ENCODE data around the gene RETREG3. TPM values are rescaled to one million over a fixed set of nuclear protein-coding genes. Genes with fewer than 3 reads are reported as not detected.

Gene RETREG3
- total RNA-seq, 1 donor, result 80.3 TPM

DNA sequence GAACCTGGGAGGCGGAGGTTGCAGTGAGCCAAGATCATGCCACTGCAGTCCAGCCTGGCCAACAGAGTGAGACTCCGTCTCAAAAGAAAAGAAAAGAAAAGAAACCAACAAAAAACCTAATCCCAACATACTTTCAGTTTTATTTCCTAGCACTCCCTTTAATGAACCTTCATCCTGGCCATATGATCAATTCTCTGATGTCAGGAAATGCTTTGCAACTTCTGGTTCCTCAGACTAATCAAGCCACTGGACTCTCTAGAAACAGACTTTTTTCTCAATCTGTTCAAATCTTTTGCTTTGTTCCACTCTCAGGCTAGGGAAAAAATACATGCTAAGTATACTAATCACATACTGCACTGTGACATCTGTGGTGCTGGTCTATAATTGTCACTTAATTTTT is 18.3 kb downstream of the RETREG3 start:
- no peak for TF ChIP-seq CTCF (IDR thresholded peaks at IDR 0.05; ENCODE audit: insufficient read depth, low read depth, low read length)
- DNase-seq (ENCODE audit: low read depth), result no peak
- H3K4me3 ChIP-seq (ENCODE audit: low read depth, low read length), result no peak overlapping the region

GRCh38 chr17:42586514-42587230 is 22.5 kb downstream of the RETREG3 start:
- no peak overlapping the region for H3K4me3 ChIP-seq (ENCODE audit: low read depth, low read length)
- DNase-seq (ENCODE audit: low read depth), result no peak
- TF ChIP-seq CTCF (IDR thresholded peaks at IDR 0.05; ENCODE audit: insufficient read depth, low read depth, low read length), result no peak

- no peak overlapping the region for H3K4me3 ChIP-seq (ENCODE audit: low read depth, low read length)
- no peak for DNase-seq (ENCODE audit: low read depth)
- TF ChIP-seq CTCF (IDR thresholded peaks at IDR 0.05; ENCODE audit: insufficient read depth, low read depth, low read length), result no peak
Observed at GRCh38 chr17:42585353-42585752, 23.8 kb downstream of the RETREG3 start.

- H3K4me3 ChIP-seq (ENCODE audit: low read depth, low read length), result no peak overlapping the region
- DNase-seq (ENCODE audit: low read depth), result no peak
- TF ChIP-seq CTCF (IDR thresholded peaks at IDR 0.05; ENCODE audit: insufficient read depth, low read depth, low read length), result no peak
Observed at GRCh38 chr17:42584880-42585279, 24.3 kb downstream of the RETREG3 start.

- DNase-seq (ENCODE audit: low read depth), result no peak
Observed at GRCh38 chr17:42581744-42582270, 27.4 kb downstream of the RETREG3 start.

GRCh38 chr17:42579794-42580551 is 29.2 kb downstream of the RETREG3 start:
- H3K4me3 ChIP-seq (ENCODE audit: low read depth, low read length), result no peak overlapping the region
- TF ChIP-seq CTCF (IDR thresholded peaks at IDR 0.05; ENCODE audit: insufficient read depth, low read depth, low read length), result no peak
- no peak for DNase-seq (ENCODE audit: low read depth)

More at GRCh38 chr17:42581744-42582270, 27.4 kb downstream of the RETREG3 start:
- H3K4me3 ChIP-seq (ENCODE audit: low read depth, low read length), result no peak overlapping the region
- no peak for TF ChIP-seq CTCF (IDR thresholded peaks at IDR 0.05; ENCODE audit: insufficient read depth, low read depth, low read length)
